GM12874 (cell line): ENCODE data around the gene IFNLR1.

ENCODE experiments used
- TF ChIP-seq, protein P1 (sequence below): IDR thresholded peaks from 2 replicates; pipeline ENCODE4 v1.5.1; 2011; ENCODE audit warnings: low read depth, mild to moderate bottlenecking, control low read depth, low read length, moderate library complexity; ENCODE audit not compliant: insufficient read depth

Gene IFNLR1

DNA sequence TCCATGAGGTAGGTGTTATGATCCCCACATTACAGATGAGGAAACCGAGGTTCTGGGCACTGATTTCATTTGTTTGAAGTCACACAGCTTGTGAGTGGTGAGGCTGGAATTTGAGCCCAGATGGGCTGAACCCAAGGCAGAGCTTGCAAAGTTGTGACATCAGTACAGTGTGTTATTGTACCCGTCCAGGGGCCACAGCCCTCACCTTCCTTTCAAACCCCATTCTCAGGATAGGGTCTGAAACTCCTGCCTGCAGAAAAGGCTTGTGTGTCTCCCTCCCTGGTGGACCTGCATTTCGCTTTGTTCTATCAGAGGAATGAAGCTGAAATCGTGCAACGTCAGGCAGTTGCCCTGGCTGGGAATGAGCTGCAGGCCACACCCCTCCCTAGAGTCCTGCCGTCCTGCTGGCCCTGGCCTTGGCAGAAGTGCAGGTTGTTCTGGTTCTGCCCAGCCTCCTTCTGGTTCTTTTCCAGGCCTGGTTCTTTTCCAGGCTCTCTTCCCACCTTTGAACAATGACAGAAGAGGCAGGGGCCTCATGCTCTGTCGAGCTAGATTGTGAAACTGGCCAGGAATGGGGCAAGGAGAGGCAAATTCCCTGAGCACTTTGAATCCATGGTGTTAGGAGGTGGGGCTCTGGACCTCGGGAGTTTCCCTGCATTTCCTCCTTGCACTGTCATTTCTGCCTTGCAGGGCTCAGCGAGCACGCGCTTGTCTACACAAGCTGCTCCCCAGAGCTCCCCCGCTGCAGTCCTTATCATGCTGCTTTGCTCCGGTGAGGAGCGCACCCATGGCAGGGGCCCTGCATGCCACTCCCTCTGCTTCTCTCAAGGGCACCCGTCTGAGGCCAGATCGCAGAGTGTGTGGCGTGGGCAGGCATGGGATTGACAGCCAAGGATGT is 67.0 kb downstream of the IFNLR1 start:
- TF ChIP-seq, protein P1, sequence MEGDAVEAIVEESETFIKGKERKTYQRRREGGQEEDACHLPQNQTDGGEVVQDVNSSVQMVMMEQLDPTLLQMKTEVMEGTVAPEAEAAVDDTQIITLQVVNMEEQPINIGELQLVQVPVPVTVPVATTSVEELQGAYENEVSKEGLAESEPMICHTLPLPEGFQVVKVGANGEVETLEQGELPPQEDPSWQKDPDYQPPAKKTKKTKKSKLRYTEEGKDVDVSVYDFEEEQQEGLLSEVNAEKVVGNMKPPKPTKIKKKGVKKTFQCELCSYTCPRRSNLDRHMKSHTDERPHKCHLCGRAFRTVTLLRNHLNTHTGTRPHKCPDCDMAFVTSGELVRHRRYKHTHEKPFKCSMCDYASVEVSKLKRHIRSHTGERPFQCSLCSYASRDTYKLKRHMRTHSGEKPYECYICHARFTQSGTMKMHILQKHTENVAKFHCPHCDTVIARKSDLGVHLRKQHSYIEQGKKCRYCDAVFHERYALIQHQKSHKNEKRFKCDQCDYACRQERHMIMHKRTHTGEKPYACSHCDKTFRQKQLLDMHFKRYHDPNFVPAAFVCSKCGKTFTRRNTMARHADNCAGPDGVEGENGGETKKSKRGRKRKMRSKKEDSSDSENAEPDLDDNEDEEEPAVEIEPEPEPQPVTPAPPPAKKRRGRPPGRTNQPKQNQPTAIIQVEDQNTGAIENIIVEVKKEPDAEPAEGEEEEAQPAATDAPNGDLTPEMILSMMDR: no peak

DNA sequence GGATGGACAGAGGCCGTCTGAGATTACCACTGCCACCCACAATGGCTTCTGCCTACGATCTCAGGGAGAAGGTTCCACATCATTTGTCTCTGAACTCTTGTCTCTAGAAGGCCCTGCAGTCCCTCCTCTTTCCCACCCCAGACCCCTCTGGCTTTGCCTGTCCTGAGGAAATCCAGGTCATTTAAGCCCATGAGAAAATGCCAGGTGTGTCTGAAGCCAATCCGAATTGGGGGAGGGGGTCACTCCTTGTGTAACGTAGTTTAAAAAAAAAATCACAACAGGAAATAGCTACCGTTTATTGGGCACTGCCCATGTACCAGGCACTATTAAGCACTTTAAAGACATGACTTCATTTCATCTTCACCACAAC is 67.6 kb downstream of the IFNLR1 start:
- TF ChIP-seq, protein P1: no peak

DNA sequence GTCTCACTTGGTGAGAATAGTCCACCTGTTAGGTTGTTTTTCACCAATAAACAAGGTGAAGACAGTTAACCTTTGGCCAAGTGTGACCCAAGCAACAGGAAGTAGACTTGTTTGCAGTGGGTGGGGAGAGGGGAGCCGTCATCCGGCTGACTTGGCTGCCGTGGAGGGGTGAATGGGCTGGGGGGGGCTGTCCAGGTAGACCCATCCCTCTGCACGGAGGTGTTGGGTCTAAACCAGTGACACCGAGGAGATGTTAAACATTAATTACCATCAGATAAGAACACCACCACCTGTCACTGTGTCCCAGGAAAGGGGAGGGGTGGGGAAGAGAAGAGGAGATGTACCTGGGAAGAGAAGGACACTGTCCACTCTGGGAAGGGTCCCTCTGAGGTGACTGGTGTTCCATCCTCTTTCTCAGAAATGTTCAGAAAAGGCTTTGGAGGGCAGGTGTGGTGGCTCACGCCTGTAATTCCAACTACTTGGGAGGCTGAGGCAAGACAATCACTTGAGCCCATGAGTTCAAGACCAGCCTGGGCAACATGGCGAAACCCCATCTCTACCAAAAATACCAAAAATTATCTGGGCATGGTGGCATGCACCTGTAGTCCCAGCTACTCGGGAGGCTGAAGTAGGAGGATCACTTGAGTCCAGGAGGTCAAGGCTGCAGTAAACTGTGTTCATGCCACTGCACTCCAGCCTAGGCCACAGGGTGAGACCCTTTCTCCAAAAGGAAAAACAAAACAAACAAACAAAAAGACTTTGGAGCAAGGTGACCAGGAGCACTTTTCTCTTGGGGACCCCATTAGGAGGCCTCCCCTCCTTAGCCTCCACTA is 68.5 kb downstream of the IFNLR1 start:
- TF ChIP-seq, protein P1: no peak

GRCh38 chr1:24117722-24118409 is 69.2 kb downstream of the IFNLR1 start:
- TF ChIP-seq, protein P1: no peak

DNA sequence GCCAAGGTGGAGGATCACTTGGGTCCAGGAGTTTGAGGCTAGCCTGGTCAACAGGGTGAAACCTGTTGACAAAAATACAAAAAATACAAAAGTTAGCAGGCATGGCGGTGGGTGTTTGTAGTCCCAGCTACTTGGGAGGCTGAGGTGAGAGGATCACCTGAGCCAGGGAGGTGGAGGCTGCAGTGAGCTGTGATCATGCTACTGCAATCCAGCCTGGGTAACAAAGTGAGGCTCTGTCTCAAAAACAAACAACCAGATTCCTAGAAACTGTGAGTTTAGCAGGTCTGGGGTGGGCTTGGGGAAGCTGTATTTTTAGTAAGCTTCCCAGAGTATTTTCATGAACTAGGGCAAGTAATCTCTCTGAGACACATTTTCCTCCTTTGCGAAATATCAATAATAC is 70.0 kb downstream of the IFNLR1 start:
- TF ChIP-seq, protein P1: no peak

DNA sequence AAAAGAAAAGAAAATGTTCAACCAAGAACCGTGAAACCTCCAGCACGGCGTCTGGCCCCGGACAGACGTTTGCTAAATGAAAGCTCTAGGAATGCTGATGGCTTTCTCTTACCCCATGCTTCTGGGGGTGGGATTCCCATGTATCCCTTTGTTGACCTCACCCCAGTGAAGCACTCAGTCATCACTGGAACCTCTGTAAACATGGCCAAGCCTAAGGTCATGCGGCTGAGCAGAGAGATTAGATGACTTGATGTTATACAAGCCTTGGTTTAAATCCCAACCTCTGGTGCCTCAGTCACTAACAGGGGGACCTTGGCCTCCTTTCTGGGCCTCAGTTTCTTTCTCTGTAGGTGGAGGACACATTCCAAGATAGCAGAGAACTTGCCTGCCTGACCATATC is 72.3 kb downstream of the IFNLR1 start:
- TF ChIP-seq, protein P1: no peak

GRCh38 chr1:24113641-24114033 is 73.5 kb downstream of the IFNLR1 start:
- TF ChIP-seq, protein P1: no peak
